H1 (cell line): Measurements from ENCODE around the gene DTD1. TPM values are rescaled to one million over a fixed set of nuclear protein-coding genes. Genes with fewer than 3 reads are reported as not detected.

Experiments used
- CTCF ChIA-PET: fragments of 300-600 bp; sonication (Branson Sonifier 250); formaldehyde crosslinking; loops from one replicate; lab custom pipeline; 2021; ENCODE audit not compliant: partially characterized antibody; lab: Charles Lee
- POLR2A ChIA-PET: fragments of 300-600 bp; sonication (Branson Sonifier 250); formaldehyde crosslinking; loops from one replicate; lab custom pipeline; 2021; ENCODE audit warnings: inconsistent platforms; ENCODE audit not compliant: partially characterized antibody; lab: Charles Lee
- DNase-seq, 2 experiments: peaks; one replicate each; pipeline versions ENCODE4 v3.0.0 to v3.0.0-alpha.2; 2010 to 2022; ENCODE audit warnings: low spot score in 2 of 2, low read depth in 1 of 2, mixed read lengths in 1 of 2
- FAIRE-seq: peaks from 2 replicates; lab custom pipeline; 2011; peaks lifted over from hg19 to GRCh38; lab: Jason Lieb, UNC
- H2AFZ ChIP-seq: 2 replicates; pipeline ENCODE4 v1.8.1; 2012; ENCODE audit warnings: low read length, inconsistent platforms
- H2AK5ac ChIP-seq: 2 replicates; pipeline ENCODE4 v1.6.1; 2013; ENCODE audit warnings: low read depth, low read length
- H2BK120ac ChIP-seq: replicated peaks from 2 replicates; pipeline ENCODE3; 2013; ENCODE audit warnings: low read depth, low read length, inconsistent platforms
- H2BK12ac ChIP-seq: 2 replicates; pipeline ENCODE4 v1.6.1; 2013; ENCODE audit warnings: low read depth, low read length
- H2BK15ac ChIP-seq: 2 replicates; pipeline ENCODE4 v1.6.1; 2013; ENCODE audit warnings: low read length
- H2BK20ac ChIP-seq: 2 replicates; pipeline ENCODE4 v1.6.1; 2013; ENCODE audit warnings: low read length
- H2BK5ac ChIP-seq: 2 replicates; pipeline ENCODE4 v1.6.1; 2013; ENCODE audit warnings: low read depth, low read length
- H3K14ac ChIP-seq: 2 replicates; pipeline ENCODE4 v1.6.1; 2013; ENCODE audit warnings: inconsistent platforms; ENCODE audit not compliant: insufficient read length
- H3K18ac ChIP-seq: 2 replicates; pipeline ENCODE4 v1.6.1; 2013; ENCODE audit warnings: low read length; ENCODE audit errors: extremely low read depth
- H3K23ac ChIP-seq: 2 replicates; pipeline ENCODE4 v1.6.1; 2013; ENCODE audit warnings: inconsistent platforms; ENCODE audit not compliant: insufficient read length
- H3K23me2 ChIP-seq: 2 replicates; pipeline ENCODE4 v1.6.1; 2013; ENCODE audit warnings: low read depth, low read length
- H3K27ac ChIP-seq: 2 replicates; pipeline ENCODE4 v1.6.1; 2011; ENCODE audit warnings: low read depth, low read length, inconsistent platforms
- H3K27me3 ChIP-seq, 4 experiments: replicated peaks in 1 of 4; 1 replicate in 1 of 4; 2 replicates in 3 of 4; pipeline versions ENCODE4 v1.6.1 to v1.8.1; 2011 to 2013; ENCODE audit warnings: low read length in 3 of 4, mild to moderate bottlenecking in 3 of 4, inconsistent platforms in 2 of 4, mixed read lengths in 2 of 4, moderate library complexity in 1 of 4; ENCODE audit not compliant: control insufficient read depth in 3 of 4, insufficient read depth in 3 of 4; ENCODE audit errors: extremely low read depth in 1 of 4
- H3K36me3 ChIP-seq, 4 experiments: 2 replicates each; pipeline versions ENCODE4 v1.6.1 to v1.8.1; 2011 to 2013; ENCODE audit warnings: mild to moderate bottlenecking in 4 of 4, low read length in 3 of 4, moderate library complexity in 2 of 4, control low read depth in 1 of 4, inconsistent platforms in 1 of 4; ENCODE audit not compliant: insufficient read depth in 4 of 4, control insufficient read depth in 2 of 4
- H3K4ac ChIP-seq: replicated peaks from 2 replicates; pipeline ENCODE3; 2013; ENCODE audit warnings: low read length, low read depth, mixed read lengths, inconsistent platforms; ENCODE audit not compliant: insufficient read length
- H3K4me1 ChIP-seq, 4 experiments: replicated peaks in 1 of 4; 1 replicate in 1 of 4; 2 replicates in 3 of 4; pipeline versions ENCODE4 v1.6.1 to v1.8.1; 2011 to 2013; ENCODE audit warnings: low read length in 3 of 4, inconsistent platforms in 2 of 4, mixed read lengths in 1 of 4; ENCODE audit not compliant: insufficient read depth in 4 of 4, control insufficient read depth in 3 of 4
- H3K4me2 ChIP-seq, 2 experiments: 2 replicates each; pipeline versions ENCODE4 v1.6.1 to v1.8.1; 2011 to 2013; ENCODE audit warnings: low read depth in 2 of 2, low read length in 2 of 2, control low read depth in 1 of 2, inconsistent platforms in 1 of 2, mild to moderate bottlenecking in 1 of 2; ENCODE audit not compliant: insufficient read depth in 1 of 2
- H3K4me3 ChIP-seq, 4 experiments: fragments of 200-600, 300-600 bp in 1 of 4; sonication (generic), shearing (Covaris generic), sonication (Bioruptor Twin) in 1 of 4; 2 replicates each; pipeline versions ENCODE4 v1.5.1 to v1.8.1; 2011 to 2016; ENCODE audit warnings: low read length in 4 of 4, low read depth in 3 of 4, control low read depth in 2 of 4, inconsistent platforms in 2 of 4, mild to moderate bottlenecking in 2 of 4, mixed read lengths in 1 of 4, moderate library complexity in 1 of 4; ENCODE audit not compliant: insufficient read depth in 2 of 4; ENCODE audit errors: extremely low read depth in 1 of 4
- H3K56ac ChIP-seq: replicated peaks from 2 replicates; pipeline ENCODE3; 2013; ENCODE audit warnings: low read depth, mild to moderate bottlenecking, mixed read lengths, low read length, inconsistent platforms; ENCODE audit not compliant: insufficient read length
- H3K79me1 ChIP-seq: 2 replicates; pipeline ENCODE4 v1.6.1; 2013; ENCODE audit warnings: low read depth, low read length, control low read depth
- H3K79me2 ChIP-seq, 2 experiments: 2 replicates each; pipeline versions ENCODE4 v1.6.1 to v1.8.1; 2012 to 2013; ENCODE audit warnings: low read length in 2 of 2, mild to moderate bottlenecking in 2 of 2, inconsistent platforms in 1 of 2; ENCODE audit not compliant: insufficient read depth in 2 of 2, control insufficient read depth in 1 of 2
- H3K9ac ChIP-seq, 4 experiments: replicated peaks in 1 of 4; 1 replicate in 1 of 4; 2 replicates in 3 of 4; pipeline versions ENCODE4 v1.6.1 to v1.8.1; 2011 to 2013; ENCODE audit warnings: low read depth in 3 of 4, low read length in 3 of 4, control low read depth in 2 of 4, mild to moderate bottlenecking in 2 of 4, moderate library complexity in 2 of 4, inconsistent platforms in 1 of 4; ENCODE audit errors: extremely low read depth in 1 of 4
- H3K9me3 ChIP-seq, 2 experiments: 2 replicates each; pipeline versions ENCODE4 v1.6.1 to v1.8.1; 2012 to 2013; ENCODE audit warnings: mild to moderate bottlenecking in 2 of 2, moderate library complexity in 2 of 2, control low read depth in 1 of 2, inconsistent platforms in 1 of 2, low read depth in 1 of 2, low read length in 1 of 2, mixed read lengths in 1 of 2; ENCODE audit not compliant: insufficient read depth in 2 of 2
- H4K20me1 ChIP-seq, 2 experiments: replicated peaks in 1 of 2; 2 replicates each; pipeline versions ENCODE3 to v1.8.1; 2011 to 2013; ENCODE audit warnings: inconsistent platforms in 2 of 2, low read length in 2 of 2, mild to moderate bottlenecking in 1 of 2; ENCODE audit not compliant: insufficient read depth in 2 of 2, control insufficient read depth in 1 of 2
- H4K5ac ChIP-seq: 2 replicates; pipeline ENCODE4 v1.6.1; 2013; ENCODE audit warnings: low read length, low read depth, mixed read lengths, inconsistent platforms; ENCODE audit not compliant: insufficient read length
- H4K8ac ChIP-seq: 2 replicates; pipeline ENCODE4 v1.8.0; 2013; ENCODE audit warnings: mild to moderate bottlenecking, moderate library complexity, low read length, inconsistent platforms; ENCODE audit not compliant: insufficient read depth; ENCODE audit errors: extremely low read depth
- H4K91ac ChIP-seq: replicated peaks from 2 replicates; pipeline ENCODE3; 2013; ENCODE audit warnings: low read length, mixed read lengths, inconsistent platforms; ENCODE audit not compliant: insufficient read length
- BACH1 ChIP-seq: IDR thresholded peaks from 2 replicates; pipeline ENCODE4 v1.6.1; 2012; ENCODE audit warnings: low read length, improper control_type of control experiment
- CBX5 ChIP-seq: fragments of 300-800, 300-1000 bp; sonication (generic); IDR thresholded peaks from 2 replicates; pipeline ENCODE4 v1.7.1; 2016; ENCODE audit warnings: antibody characterized with exemption, low read length, low read depth
- CEBPB ChIP-seq: IDR thresholded peaks from 2 replicates; pipeline ENCODE4 v1.6.1; 2012; ENCODE audit warnings: low read depth, low read length
- HDAC2 ChIP-seq, 2 experiments: fragments of 300-600 bp in 1 of 2; sonication (generic) in 1 of 2; IDR thresholded peaks; 2 replicates each; pipeline ENCODE4 v1.6.1; 2011 to 2012; ENCODE audit warnings: low read depth in 2 of 2, low read length in 2 of 2, mild to moderate bottlenecking in 2 of 2, moderate library complexity in 2 of 2, borderline replicate concordance in 1 of 2, inconsistent platforms in 1 of 2
- KDM4A ChIP-seq: IDR thresholded peaks from one replicate; pipeline ENCODE4 v1.7.1; 2012; ENCODE audit warnings: low read depth, mild to moderate bottlenecking, moderate library complexity, low read length, inconsistent platforms; ENCODE audit not compliant: severe bottlenecking
- KDM5A ChIP-seq: fragments of 200-600 bp; IDR thresholded peaks from 2 replicates; pipeline ENCODE4 v1.7.1; 2012; ENCODE audit warnings: mild to moderate bottlenecking, low read length, inconsistent platforms, mixed read lengths
- MAFK ChIP-seq: IDR thresholded peaks from 2 replicates; pipeline ENCODE4 v1.6.1; 2012; ENCODE audit warnings: low read depth, mild to moderate bottlenecking, improper control_type of control experiment, low read length
- NANOG ChIP-seq: IDR thresholded peaks from 2 replicates; pipeline ENCODE4 v1.6.1; 2011; ENCODE audit warnings: low read length, low read depth, mild to moderate bottlenecking, inconsistent platforms; ENCODE audit not compliant: insufficient read depth, poor library complexity, severe bottlenecking
- POLR2A ChIP-seq, 2 experiments: IDR thresholded peaks; 1 replicate in 1 of 2; 2 replicates in 1 of 2; pipeline ENCODE4 v1.6.1; 2011; ENCODE audit warnings: low read depth in 2 of 2, low read length in 2 of 2, mild to moderate bottlenecking in 2 of 2; ENCODE audit errors: control extremely low read depth in 1 of 2
- POLR2AphosphoS5 ChIP-seq: IDR thresholded peaks from 2 replicates; pipeline ENCODE4 v1.6.1; 2011; ENCODE audit warnings: low read depth, low read length
- RXRA ChIP-seq: IDR thresholded peaks from 2 replicates; pipeline ENCODE4 v1.6.1; 2011; ENCODE audit warnings: low read depth, mild to moderate bottlenecking, low read length, moderate library complexity; ENCODE audit not compliant: insufficient read depth
- SP1 ChIP-seq: IDR thresholded peaks from 2 replicates; pipeline ENCODE4 v1.6.1; 2011; ENCODE audit warnings: low read depth, low read length
- SP4 ChIP-seq: IDR thresholded peaks from 2 replicates; pipeline ENCODE4 v1.6.1; 2012; ENCODE audit warnings: low read length, inconsistent platforms
- WGBS, 2 experiments: shearing (Covaris generic) in 1 of 2; methylation state at CpG; one replicate each; pipeline versions ENCODE4 v1.1.6 to v1.1.7; 2013 to 2015; ENCODE audit warnings: low lambda C conversion rate in 2 of 2, mixed read lengths in 2 of 2, inconsistent platforms in 1 of 2, low coverage in 1 of 2, missing lambda C conversion rate in 1 of 2; ENCODE audit not compliant: insufficient replicate concordance in 2 of 2, insufficient coverage in 1 of 2, insufficient read length in 1 of 2; ENCODE audit errors: extremely low coverage in 1 of 2, missing lambda C conversion rate in 1 of 2; 5-methylcytosine and 5-hydroxymethylcytosine counted together
- polyA plus RNA-seq, 7 experiments: library from polyadenylated mRNA; depleted of rRNA in 3 of 7; stranded (reverse) in 5 of 7; unstranded in 2 of 7; fragments of >200 nt in 5 of 7; fragments of 200-250 nt in 2 of 7; gene quantifications; 1 replicate in 5 of 7; 2 replicates in 1 of 7; 4 replicates in 1 of 7; pipeline versions ENCODE4 v1.2.1 to v1.2.3, GENCODE V29; 2011 to 2013; ENCODE audit warnings: missing spikeins in 2 of 7, mixed read lengths in 2 of 7
- total RNA-seq: library from RNA; stranded (reverse); fragmentation: NEBNext Ultra II Directional; extraction: Animal tissue kit (Norgen Biotek cat#: 25700); gene quantifications from 2 replicates; pipeline ENCODE4 v1.2.1, GENCODE V29; 2021
- TF ChIP-seq, protein P1 (sequence below): IDR thresholded peaks from 2 replicates; pipeline ENCODE4 v1.6.1; 2011; ENCODE audit warnings: low read length, improper control_type of control experiment

Gene DTD1
- total and polyA plus RNA-seq, 2 of the 8 experiments (the other 6 are each of a cell fraction or from before 2014, with no cell fraction given), result 49.7 to 66.6 TPM

DNA sequence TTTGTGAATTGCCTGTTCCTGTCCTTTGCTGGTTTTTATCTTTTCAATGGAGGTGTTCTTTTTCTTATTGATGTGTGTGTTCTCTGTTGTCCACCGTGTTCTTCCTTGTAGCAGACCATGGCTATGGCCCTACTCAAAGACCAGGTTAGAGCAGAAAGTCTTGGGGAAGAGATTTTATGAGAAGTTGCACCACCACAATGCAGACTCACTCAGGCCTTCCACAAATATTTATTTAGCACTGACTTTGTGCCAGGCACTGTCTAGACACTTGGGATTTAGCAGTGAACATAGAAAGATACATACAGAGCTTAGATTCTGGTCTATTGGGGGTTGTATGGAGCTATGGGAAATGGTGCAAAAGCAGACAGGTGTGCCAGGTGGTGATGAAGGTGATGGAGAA, 98.8 kb downstream of the DTD1 start:
- no peak overlapping the region for H2BK15ac ChIP-seq
- FAIRE-seq (no peak), DNase-seq (no peak)
- H2BK12ac ChIP-seq, result no peak overlapping the region
- H3K23ac ChIP-seq, result no peak overlapping the region
- H3K4ac ChIP-seq, result no peak overlapping the region
- no peaks in the 10 kb centered on the region for H4K20me1 ChIP-seq
- no peak overlapping the region for H3K14ac ChIP-seq
- no peaks in the 10 kb centered on the region for H3K27me3 ChIP-seq
- H2BK120ac ChIP-seq, result no peak overlapping the region
- no peak overlapping the region for H2BK5ac ChIP-seq
- 89% methylated on average over 1 of the region's 1 CpG; no CpG with 5 or more reads in 1 of the 2 experiments for WGBS, 2 experiments
- no peaks in the 10 kb centered on the region for H3K23me2 ChIP-seq
- no peaks in the 10 kb centered on the region; the same call in 1 of the 2 replicates for H3K79me1 ChIP-seq
- H2BK20ac ChIP-seq, result no peak overlapping the region
- H3K18ac ChIP-seq, result no peak overlapping the region
- no peak overlapping the region for H3K27ac ChIP-seq
- no peaks in the 10 kb centered on the region for H3K36me3 ChIP-seq
- H4K8ac ChIP-seq, result no peak overlapping the region
- H4K5ac ChIP-seq, result no peak overlapping the region
- H4K91ac ChIP-seq, result no peak overlapping the region
- ChIA-PET POLR2A (no interaction called here), CTCF (interaction anchor here (0.6 to 1.3 kb wide), 3 partner anchors 18 to 858 kb away, joined by 3 read pairs; no protein-coding TSS in a partner anchor)
- H3K79me2 ChIP-seq, result 0 out of 4 replicates have a peak, but pooled peaks cover 0 to 3% of the 10 kb centered on the region in 2 experiments
- H3K4me3 ChIP-seq, result no peak overlapping the region
- H3K56ac ChIP-seq, result no peak overlapping the region
- H3K4me2 ChIP-seq, result no peak overlapping the region
- H3K9me3 ChIP-seq, result no peaks in the 10 kb centered on the region
- no peak overlapping the region for H2AFZ ChIP-seq
- H2AK5ac ChIP-seq, result no peak overlapping the region
- H3K4me1 ChIP-seq, result peaks cover 4 to 14% (median 9%) of the 10 kb centered on the region in 4 experiments; a peak in 5 of 7 replicates
- H3K9ac ChIP-seq, result no peak overlapping the region
- TF ChIP-seq, protein P1, sequence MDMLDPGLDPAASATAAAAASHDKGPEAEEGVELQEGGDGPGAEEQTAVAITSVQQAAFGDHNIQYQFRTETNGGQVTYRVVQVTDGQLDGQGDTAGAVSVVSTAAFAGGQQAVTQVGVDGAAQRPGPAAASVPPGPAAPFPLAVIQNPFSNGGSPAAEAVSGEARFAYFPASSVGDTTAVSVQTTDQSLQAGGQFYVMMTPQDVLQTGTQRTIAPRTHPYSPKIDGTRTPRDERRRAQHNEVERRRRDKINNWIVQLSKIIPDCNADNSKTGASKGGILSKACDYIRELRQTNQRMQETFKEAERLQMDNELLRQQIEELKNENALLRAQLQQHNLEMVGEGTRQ, result no peak
- TF ChIP-seq BACH1, result no peak
- no peak for TF ChIP-seq POLR2A (IDR thresholded peaks at IDR 0.05; ENCODE audit: control extremely low read depth in 1 of 2, low read depth in 2 of 2, low read length in 2 of 2)
- TF ChIP-seq MAFK, result no peak
- no peak for TF ChIP-seq SP4
- no peak for TF ChIP-seq CBX5
- TF ChIP-seq SP1, result no peak
- TF ChIP-seq POLR2AphosphoS5, result no peak
- no peak for TF ChIP-seq RXRA
- TF ChIP-seq KDM5A, result no peak
- TF ChIP-seq NANOG, result no peak
- TF ChIP-seq HDAC2 (IDR thresholded peaks at IDR 0.05; ENCODE audit: borderline replicate concordance in 1 of 2, low read depth in 2 of 2, low read length in 2 of 2), result no peak
- no peak for TF ChIP-seq CEBPB
- TF ChIP-seq KDM4A, result no peak
